Astrocyte of the cerebellum (primary cell): Measurements from ENCODE around the gene FAM111A.

Experiments used
- DNase-seq: peaks from one replicate; pipeline ENCODE4 v3.0.0-alpha.2; 2011; ENCODE audit warnings: low read depth
- H3K4me3 ChIP-seq: 2 replicates; pipeline ENCODE4 v1.5.1; 2011; ENCODE audit warnings: mild to moderate bottlenecking, low read depth, low read length, moderate library complexity
- CTCF ChIP-seq: IDR thresholded peaks from 2 replicates; pipeline ENCODE4 v1.5.1; 2012; ENCODE audit warnings: low read length, low read depth, moderate library complexity, mild to moderate bottlenecking; ENCODE audit errors: missing control alignments
- in situ Hi-C: cut with HindIII; loops from 2 replicates; pipeline ENCODE4 v1.10.0; 2017; ENCODE audit warnings: low sequenced_read_pairs

FAM111A gene

GRCh38 chr11:59173080-59173963 is 30.7 kb downstream of the FAM111A start:
- no peak for DNase-seq
- in situ Hi-C loops = no loop called here
- no peak for TF ChIP-seq CTCF
- H3K4me3 ChIP-seq = peak overlapping the region; percentile 55

- in situ Hi-C loops = no loop called here
- no peak for DNase-seq
- no peak overlapping the region for H3K4me3 ChIP-seq
- TF ChIP-seq CTCF = no peak
Observed at GRCh38 chr11:59173964-59174663, 31.5 kb downstream of the FAM111A start.

- no peak for DNase-seq
Observed at GRCh38 chr11:59174664-59175033, 32.0 kb downstream of the FAM111A start.

GRCh38 chr11:59175091-59175501 is 32.4 kb downstream of the FAM111A start:
- in situ Hi-C loops = no loop called here
- no peak for DNase-seq
- TF ChIP-seq CTCF = no peak
- H3K4me3 ChIP-seq = no peak overlapping the region

More at GRCh38 chr11:59174664-59175033, 32.0 kb downstream of the FAM111A start:
- no peak overlapping the region for H3K4me3 ChIP-seq
- TF ChIP-seq CTCF = no peak
- in situ Hi-C loops = no loop called here

GRCh38 chr11:59176330-59176729 is 33.7 kb downstream of the FAM111A start:
- no peak overlapping the region for H3K4me3 ChIP-seq
- DNase-seq = no peak
- in situ Hi-C loops = no loop called here
- no peak for TF ChIP-seq CTCF

GRCh38 chr11:59178402-59178801 is 35.7 kb downstream of the FAM111A start:
- TF ChIP-seq CTCF = no peak
- no peak overlapping the region for H3K4me3 ChIP-seq
- DNase-seq = no peak
- in situ Hi-C loops = no loop called here
